ENCODE measurements around the gene TMEM131.

Gene TMEM131

GRCh38 chr2:97766567-97766966, 229.2 kb downstream of the TMEM131 start:
- no peak for DNase-seq

DNA sequence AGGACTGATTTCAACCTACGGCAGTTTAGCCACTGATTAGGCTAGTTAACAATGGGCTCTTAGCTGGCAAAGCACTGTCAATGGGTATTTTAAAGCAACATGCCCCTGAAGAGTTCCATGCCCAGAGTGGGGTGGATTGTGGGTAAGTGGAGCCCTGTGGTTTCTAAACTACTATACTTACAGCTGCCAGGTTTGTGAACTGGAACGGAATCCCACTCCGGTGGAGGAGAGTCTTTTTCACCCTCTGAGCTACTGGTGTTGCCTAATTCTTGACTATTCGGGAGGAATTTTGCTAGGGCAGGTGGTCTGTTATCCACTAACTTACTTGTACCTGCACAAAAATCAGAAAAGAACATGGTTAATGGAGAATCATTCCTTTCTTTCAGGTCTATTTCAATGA, 229.8 kb downstream of the TMEM131 start:
- DNase-seq = no peak

DNA sequence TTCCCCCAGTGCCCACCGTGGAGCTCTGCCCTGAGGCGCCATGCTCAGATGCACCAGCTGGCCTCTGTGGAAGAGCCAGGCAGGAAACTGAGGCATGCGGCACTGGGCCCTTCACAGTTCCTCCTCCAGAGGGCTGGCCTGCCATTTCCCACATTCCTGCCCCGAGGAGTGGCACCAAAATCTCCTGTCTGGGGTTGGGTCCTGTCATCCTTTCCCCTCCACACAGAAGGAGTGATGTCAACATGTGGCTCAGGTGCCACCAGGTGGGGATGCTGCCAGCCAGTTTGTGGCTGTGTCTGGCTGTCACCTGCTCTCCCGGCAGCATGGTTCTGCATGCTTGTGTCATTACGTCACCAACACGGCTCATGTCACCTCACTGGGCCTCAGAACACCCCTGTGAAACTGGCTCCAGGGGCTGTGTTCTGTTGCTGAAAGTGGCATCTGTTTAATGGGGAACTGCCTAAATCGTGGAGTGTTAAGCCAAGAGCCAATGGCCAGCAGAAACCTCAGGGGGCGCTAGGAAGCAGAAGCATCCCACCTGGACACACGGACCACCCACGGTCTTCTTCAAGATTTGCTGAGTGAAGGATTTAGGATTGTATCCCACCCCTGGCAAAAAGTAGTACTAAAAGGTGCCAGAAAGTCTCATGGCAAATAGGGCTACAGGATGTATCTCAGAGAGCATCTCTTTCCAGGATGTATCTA, 231.0 kb downstream of the TMEM131 start:
- DNase-seq = no peak

DNA sequence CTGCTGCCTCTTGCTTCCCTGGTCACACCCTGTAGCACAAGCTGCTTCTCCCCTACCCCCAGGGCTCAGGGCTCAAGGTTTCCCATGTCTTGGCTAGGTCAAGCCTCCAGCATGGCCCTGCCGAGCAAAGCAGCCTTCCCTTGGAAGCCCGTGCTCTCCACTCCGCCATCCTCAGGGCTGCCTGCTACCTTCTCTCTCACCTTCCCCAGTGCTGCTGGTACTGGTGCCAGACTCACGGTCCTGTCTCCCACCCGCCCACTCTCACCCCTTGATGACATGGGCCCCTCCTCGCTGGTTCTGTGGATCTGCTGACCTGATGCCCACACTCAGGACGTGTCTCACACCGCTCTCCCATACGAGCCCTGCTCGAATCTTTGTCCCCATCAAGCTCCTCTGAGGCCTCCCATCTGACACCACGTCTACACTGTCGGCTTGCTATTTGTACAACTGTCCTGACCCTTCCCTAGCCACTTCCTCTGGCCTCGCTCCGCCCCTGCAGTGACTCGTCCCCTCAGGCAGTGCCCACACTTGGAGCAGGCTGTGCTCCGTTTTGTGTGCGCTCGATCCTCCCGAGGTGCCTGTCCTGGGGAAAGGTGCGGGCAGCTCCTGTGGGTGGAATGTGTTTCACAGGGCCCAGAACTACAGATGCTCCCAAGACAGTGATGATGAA, 232.4 kb downstream of the TMEM131 start:
- DNase-seq = no peak

DNA sequence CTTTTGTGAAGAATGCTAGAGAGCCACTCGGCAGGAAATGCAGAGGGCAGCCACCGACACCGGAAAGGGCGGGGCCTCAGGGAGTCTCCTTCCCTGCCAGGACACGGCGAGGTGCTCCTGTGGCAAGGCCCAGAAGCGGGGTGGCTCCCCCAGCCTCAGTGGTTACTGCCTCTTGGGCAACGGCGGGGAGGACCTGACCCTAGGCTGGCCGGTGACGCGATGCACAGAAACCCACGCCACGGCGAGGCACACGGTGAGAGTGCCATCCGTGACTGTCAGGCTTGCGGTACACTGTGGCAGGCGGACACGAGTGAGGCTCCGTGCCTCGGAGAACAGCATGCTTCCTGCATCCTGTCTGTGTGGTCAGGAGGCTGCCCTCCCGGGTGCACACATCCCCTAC, 234.6 kb downstream of the TMEM131 start:
- DNase-seq = no peak

DNA sequence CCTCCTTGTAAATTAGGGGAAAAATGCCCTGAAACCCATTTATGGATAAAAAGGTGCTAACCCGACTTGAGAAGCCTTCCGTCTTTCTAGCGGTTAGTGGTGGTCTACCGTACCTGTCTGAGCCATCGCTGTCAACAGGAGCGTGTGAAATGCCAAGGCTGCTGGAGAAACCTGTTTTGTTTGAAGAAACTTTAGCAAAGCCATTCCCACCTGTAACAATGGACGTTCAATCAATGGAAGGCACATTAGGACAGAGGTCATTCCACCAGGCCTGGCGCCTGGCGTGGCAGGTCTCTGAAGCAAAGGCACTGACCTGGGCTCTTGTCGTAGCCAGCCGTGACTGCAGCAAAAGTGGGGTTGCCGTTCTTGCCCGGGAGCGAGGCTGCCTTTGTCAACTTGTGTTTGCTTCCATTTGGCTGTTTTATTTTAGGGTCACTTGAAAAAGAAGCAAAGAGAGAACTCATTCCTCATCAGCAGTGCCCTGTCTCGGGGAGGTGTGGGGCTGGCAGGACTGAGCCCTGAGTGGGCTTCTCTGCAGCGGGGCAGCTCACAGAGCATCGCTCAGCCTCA, 235.2 kb downstream of the TMEM131 start:
- DNase-seq = no peak

DNA sequence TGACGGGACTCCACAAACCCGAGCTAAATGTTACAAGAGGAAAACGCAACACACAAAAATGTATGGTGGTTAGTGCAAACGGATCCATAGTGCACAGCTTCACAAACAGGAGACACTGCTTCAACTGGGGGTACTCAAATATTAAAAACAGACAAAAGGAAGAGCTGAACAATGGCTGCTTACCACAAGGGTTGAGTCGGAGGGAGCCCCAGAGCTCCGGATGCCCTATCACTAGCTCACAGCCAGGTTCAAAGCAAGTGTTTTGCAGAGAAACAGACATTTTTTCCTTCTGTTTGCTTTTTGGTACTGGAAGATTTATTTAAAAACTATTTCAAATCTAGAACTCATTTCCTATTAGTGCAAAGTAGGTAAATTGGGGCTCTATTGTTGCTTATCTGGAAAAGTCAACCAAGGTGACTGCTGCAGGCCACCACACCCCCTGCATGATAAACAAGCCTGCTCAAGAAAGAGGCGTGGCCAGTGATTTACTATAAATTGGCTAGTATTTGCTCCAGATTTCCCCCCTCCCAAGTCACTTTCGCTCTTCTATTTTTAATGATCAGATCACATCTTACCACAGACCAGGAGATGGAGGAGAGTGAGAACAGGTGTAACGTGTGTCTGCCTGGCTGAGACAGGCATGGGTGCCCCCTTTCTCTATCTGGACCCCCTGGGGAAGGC, 235.9 kb downstream of the TMEM131 start:
- no peak for DNase-seq

- no peak for DNase-seq
Observed at GRCh38 chr2:97758131-97758705, 237.5 kb downstream of the TMEM131 start.

GRCh38 chr2:97757062-97757461, 238.7 kb downstream of the TMEM131 start:
- no peak for DNase-seq

- no peak for DNase-seq
Observed at GRCh38 chr2:97755491-97755890, 240.3 kb downstream of the TMEM131 start.

DNA sequence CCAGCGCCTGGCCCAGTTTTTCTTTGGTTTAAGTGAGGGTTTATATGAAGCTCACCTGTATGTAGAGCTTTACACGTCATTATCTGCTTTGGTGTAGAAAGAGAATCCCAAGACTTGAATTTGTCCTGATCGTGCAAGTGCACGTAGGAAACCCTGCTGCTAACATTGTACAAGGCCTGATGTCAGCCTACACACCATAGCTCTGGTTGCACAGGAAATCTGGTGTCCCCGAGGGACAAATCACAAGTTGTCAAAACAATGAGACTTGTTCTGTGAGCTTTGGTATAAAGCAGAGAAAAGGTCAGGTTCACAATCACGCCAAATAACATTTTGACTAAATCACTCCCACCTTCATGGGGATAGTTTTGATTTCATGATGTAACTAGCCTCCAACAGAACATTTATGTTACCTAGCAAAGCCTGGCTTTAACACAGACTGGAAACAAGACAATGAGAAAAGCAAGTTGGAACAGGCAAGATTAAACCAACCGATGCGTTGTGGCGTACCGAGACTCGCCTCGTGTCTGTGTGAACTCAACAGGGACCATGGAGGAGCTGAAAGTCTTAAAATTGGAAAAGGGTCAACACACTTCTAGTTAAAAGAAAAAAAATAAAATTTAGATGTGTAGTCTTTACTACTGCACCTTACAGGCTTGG, 240.9 kb downstream of the TMEM131 start:
- no peak for DNase-seq

GRCh38 chr2:97752342-97753334, 243.1 kb downstream of the TMEM131 start:
- no peak for DNase-seq

DNA sequence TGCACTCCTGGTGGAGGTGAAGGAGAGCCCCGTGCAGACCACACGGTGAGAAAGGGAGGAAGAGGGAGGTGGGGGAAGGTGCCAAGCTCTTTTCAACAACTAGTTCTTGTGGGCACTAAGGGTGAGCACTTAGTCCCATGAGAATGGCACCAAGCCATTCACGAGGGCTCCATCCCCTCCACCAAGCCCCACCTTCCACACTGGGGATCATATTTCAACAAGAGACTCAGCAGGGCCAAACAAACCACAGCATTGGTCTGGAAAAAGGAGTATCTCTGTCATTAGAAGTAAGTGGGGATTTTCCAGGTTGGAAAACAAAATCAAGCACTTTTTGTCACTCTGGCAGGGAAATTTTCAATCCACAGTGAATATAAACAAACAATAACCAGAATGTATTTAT, 244.0 kb downstream of the TMEM131 start:
- DNase-seq = no peak

DNA sequence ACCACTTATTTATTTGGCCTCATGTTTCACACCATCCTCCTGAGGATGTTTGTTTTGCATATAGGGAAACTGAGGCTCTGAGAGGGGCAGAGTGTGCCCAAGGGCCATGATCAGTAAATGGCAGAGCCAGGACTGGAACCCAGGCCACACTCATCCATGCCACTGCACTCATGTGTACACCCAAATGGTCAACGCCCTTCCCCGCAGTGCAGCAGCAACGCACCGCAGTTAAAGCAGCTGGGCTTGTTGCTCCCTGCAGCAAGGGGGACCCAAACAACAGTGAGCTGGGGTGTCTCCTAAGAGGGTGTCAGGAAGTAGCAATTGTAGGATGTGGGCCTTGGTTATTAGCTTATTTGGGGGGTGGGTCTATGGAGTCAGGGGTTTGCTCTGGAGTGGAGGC, 245.7 kb downstream of the TMEM131 start:
- DNase-seq = no peak

DNA sequence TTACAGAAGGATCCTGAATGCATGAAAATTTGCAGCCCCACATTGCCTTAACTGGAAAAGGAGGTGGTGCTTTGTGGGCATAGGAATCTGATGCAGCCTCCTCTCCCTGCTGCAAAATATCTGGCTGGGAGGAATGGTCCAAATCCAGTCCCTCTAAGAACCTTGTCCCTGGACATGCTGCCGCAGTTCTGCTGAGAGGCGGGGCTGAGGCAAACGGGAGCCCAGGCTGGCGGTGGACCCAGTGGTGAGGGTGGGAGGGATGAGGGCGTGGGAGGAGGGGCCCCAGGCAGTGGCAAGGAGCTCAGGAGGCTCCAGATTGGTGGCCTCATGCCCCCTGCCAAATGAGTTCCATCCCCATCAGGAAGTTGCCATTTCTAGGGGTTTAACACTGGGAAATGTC, 246.2 kb downstream of the TMEM131 start:
- DNase-seq = no peak

GRCh38 chr2:97747716-97748115, 248.0 kb downstream of the TMEM131 start:
- no peak for DNase-seq

- DNase-seq = no peak
Observed at GRCh38 chr2:97747285-97747684, 248.5 kb downstream of the TMEM131 start.

DNA sequence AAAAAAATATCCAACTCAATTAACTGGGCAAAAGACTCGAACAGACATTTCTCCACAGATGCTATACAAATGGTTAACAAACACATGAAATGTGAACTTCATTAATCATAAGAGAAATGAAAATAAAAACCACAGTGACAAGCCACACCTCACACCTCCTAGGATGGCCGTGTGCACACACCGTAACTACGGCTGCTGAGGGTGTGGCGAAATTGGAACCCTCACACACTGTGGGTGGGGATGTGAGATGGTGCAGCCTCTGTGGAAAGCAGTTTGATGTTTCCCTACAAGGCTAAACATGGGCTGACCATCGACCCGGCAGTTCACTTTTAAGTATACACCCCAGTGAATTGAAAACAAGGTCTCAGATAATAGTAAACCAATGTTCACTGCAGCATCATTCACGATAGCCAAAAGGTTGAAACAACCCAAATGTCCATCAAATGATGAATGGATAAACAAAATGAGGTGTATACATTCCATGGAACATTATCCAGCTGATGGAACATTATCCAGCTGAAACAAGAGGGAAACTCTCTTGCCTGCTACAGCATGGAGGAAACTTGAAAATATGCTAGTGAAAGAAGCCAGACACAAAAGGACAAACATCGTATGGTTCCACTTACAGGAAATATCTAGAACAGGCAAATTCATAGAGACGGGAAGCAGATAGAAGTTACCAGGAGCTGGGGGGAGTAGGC, 250.1 kb downstream of the TMEM131 start:
- no peak for DNase-seq

- DNase-seq = no peak
Observed at GRCh38 chr2:97743913-97744312, 251.8 kb downstream of the TMEM131 start.

Measured in anterior cingulate cortex (tissue), 58 donors.